ENCODE measurements around the gene CTPS1. TPM values are rescaled to one million over a fixed set of nuclear protein-coding genes. Genes with fewer than 3 reads are reported as not detected.
A peak's percentile ranks its signal among the peaks of the same experiment; 100 is the strongest.

The CTPS1 gene
- total and polyA plus RNA-seq, 2 of the 13 experiments (the other 11 are each of a cell fraction or from before 2014, with no cell fraction given), result 9.6 to 42.8 TPM

DNA sequence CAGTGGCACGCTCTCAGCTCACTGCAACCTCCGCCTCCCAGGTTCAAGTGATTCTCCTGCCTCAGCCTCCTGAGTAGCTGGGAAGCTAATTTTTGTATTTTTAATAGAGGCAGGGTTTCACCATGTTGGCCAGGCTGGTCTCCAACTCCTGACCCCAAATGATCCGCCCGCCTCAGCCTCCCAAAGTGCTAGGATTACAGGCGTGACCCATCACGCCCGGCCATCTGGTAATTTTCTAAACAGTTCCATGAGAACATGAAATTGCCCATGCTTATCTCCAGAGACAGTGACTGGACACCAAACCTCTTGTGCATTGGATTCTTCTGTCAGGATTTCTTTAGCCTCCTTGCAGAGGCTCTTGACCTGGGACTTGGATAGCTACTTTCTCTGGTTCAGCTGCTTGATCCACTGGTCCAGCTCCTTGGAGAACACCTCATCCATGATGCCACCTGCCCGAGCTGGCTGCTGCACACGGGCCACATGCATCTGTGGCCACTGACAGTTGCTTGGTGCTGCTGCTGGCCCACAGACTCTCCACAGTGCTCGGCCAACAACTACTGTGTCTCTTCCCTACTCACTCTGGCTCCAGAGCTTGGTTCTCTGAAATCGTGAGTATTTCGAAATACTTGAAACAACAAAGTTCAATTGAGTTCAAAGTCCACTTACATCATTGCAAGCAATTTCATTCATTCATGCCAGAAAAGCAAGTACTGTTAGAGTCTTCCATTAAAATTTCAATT lies 40.0 kb upstream of the CTPS1 start (continued):
- no peak for TF ChIP-seq SOX13 (IDR thresholded peaks at IDR 0.05)
- TF ChIP-seq SOX13 (CRISPR knock-in tag; conservative IDR thresholded peaks at IDR 0.05 in 1 of 2, IDR thresholded peaks at IDR 0.05 in 1 of 2), result peak in 1 of 2 experiments; percentile 89; a peak in 2 of 4 replicates
- TF ChIP-seq ZNF24 (IDR thresholded peaks at IDR 0.05), result peak; percentile 96
- TF ChIP-seq FOXM1 (CRISPR knock-in tag; IDR thresholded peaks at IDR 0.05), result no peak
- peak; percentile 55; the same call in 1 of the 2 replicates for TF ChIP-seq MEIS2 (CRISPR knock-in tag; IDR thresholded peaks at IDR 0.05)
- no peak for TF ChIP-seq MAZ (IDR thresholded peaks at IDR 0.05; ENCODE audit: borderline replicate concordance, low read depth, low read length)
- 0 out of 2 replicates have a peak, but pooled peaks have one; percentile 51 for TF ChIP-seq MAZ (CRISPR knock-in tag; IDR thresholded peaks at IDR 0.05; ENCODE audit: low read depth)
- TF ChIP-seq ELF1 (CRISPR knock-in tag; IDR thresholded peaks at IDR 0.05), result peak; percentile 13; the same call in 1 of the 2 replicates
- TF ChIP-seq, protein P1, sequence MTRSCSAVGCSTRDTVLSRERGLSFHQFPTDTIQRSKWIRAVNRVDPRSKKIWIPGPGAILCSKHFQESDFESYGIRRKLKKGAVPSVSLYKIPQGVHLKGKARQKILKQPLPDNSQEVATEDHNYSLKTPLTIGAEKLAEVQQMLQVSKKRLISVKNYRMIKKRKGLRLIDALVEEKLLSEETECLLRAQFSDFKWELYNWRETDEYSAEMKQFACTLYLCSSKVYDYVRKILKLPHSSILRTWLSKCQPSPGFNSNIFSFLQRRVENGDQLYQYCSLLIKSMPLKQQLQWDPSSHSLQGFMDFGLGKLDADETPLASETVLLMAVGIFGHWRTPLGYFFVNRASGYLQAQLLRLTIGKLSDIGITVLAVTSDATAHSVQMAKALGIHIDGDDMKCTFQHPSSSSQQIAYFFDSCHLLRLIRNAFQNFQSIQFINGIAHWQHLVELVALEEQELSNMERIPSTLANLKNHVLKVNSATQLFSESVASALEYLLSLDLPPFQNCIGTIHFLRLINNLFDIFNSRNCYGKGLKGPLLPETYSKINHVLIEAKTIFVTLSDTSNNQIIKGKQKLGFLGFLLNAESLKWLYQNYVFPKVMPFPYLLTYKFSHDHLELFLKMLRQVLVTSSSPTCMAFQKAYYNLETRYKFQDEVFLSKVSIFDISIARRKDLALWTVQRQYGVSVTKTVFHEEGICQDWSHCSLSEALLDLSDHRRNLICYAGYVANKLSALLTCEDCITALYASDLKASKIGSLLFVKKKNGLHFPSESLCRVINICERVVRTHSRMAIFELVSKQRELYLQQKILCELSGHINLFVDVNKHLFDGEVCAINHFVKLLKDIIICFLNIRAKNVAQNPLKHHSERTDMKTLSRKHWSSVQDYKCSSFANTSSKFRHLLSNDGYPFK (CRISPR knock-in tag; IDR thresholded peaks at IDR 0.05; ENCODE audit: borderline replicate concordance), result 0 out of 2 replicates have a peak, but pooled peaks have one; percentile 24
- TF ChIP-seq NFYB (CRISPR knock-in tag; IDR thresholded peaks at IDR 0.05), result no peak
- TF ChIP-seq, protein P2, sequence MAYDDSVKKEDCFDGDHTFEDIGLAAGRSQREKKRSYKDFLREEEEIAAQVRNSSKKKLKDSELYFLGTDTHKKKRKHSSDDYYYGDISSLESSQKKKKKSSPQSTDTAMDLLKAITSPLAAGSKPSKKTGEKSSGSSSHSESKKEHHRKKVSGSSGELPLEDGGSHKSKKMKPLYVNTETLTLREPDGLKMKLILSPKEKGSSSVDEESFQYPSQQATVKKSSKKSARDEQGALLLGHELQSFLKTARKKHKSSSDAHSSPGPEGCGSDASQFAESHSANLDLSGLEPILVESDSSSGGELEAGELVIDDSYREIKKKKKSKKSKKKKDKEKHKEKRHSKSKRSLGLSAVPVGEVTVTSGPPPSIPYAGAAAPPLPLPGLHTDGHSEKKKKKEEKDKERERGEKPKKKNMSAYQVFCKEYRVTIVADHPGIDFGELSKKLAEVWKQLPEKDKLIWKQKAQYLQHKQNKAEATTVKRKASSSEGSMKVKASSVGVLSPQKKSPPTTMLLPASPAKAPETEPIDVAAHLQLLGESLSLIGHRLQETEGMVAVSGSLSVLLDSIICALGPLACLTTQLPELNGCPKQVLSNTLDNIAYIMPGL (CRISPR knock-in tag; IDR thresholded peaks at IDR 0.05; ENCODE audit: borderline replicate concordance in 1 of 2, low read depth in 1 of 2), result peak in 1 of 2 experiments; percentile 38; a peak in 1 of 4 replicates
- TF ChIP-seq, protein P3, sequence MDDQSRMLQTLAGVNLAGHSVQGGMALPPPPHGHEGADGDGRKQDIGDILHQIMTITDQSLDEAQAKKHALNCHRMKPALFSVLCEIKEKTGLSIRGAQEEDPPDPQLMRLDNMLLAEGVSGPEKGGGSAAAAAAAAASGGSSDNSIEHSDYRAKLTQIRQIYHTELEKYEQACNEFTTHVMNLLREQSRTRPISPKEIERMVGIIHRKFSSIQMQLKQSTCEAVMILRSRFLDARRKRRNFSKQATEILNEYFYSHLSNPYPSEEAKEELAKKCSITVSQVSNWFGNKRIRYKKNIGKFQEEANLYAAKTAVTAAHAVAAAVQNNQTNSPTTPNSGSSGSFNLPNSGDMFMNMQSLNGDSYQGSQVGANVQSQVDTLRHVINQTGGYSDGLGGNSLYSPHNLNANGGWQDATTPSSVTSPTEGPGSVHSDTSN (CRISPR knock-in tag; IDR thresholded peaks at IDR 0.05; ENCODE audit: borderline replicate concordance), result no peak
- TF ChIP-seq NFKB2 (CRISPR knock-in tag; IDR thresholded peaks at IDR 0.05; ENCODE audit: borderline replicate concordance), result peak; percentile 32; the same call in 1 of the 2 replicates
- TF ChIP-seq, protein P4, sequence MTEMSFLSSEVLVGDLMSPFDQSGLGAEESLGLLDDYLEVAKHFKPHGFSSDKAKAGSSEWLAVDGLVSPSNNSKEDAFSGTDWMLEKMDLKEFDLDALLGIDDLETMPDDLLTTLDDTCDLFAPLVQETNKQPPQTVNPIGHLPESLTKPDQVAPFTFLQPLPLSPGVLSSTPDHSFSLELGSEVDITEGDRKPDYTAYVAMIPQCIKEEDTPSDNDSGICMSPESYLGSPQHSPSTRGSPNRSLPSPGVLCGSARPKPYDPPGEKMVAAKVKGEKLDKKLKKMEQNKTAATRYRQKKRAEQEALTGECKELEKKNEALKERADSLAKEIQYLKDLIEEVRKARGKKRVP (CRISPR knock-in tag; IDR thresholded peaks at IDR 0.05), result peak in 1 of 2 experiments; percentile 93; a peak in 2 of 4 replicates
- TF ChIP-seq U2AF1 (optimal IDR thresholded peaks at IDR 0.05; ENCODE audit: low read depth, low read length), result no peak
- 0 out of 2 replicates have a peak, but pooled peaks have one; percentile 46 for TF ChIP-seq ZNF431 (CRISPR knock-in tag; IDR thresholded peaks at IDR 0.05; ENCODE audit: borderline replicate concordance, low read depth)
- TF ChIP-seq SMAD3 (CRISPR knock-in tag; IDR thresholded peaks at IDR 0.05), result 0 out of 2 replicates have a peak, but pooled peaks have one; percentile 48
- TF ChIP-seq ZSCAN25 (CRISPR knock-in tag; IDR thresholded peaks at IDR 0.05), result 0 out of 2 replicates have a peak, but pooled peaks have one; percentile 35
- TF ChIP-seq TBL1XR1 (IDR thresholded peaks at IDR 0.05; ENCODE audit: borderline replicate concordance, low read length, partially characterized antibody), result no peak
- peak; percentile 65; the same call in 1 of the 2 replicates for TF ChIP-seq MIER2 (CRISPR knock-in tag; IDR thresholded peaks at IDR 0.05)
